Spinal cord (tissue), 10 donors: ENCODE measurements around the gene ACAT2. TPM values are rescaled to one million over a fixed set of nuclear protein-coding genes. Genes with fewer than 3 reads are reported as not detected.
"Not testable (repeated sequence)": the region's sequence is repeated elsewhere in the genome, so short reads cannot be mapped to it uniquely, and the experiment has no call there.

Experiments
- DNase-seq, 6 donors: peaks; one replicate each; pipeline versions ENCODE4 v3.0.0 to v3.0.0-alpha.2; 2013 to 2015; ENCODE audit warnings: low spot score in 6 of 6, low read depth in 4 of 6
- H3K27ac ChIP-seq: one replicate; pipeline ENCODE4 v1.5.1; 2013; ENCODE audit warnings: low read depth, low read length, control low read depth
- H3K27me3 ChIP-seq: one replicate; pipeline ENCODE4 v1.6.1; 2013; ENCODE audit warnings: low read length; ENCODE audit not compliant: control insufficient read depth, insufficient read depth
- H3K36me3 ChIP-seq: one replicate; pipeline ENCODE4 v1.6.1; 2013; ENCODE audit warnings: low read length; ENCODE audit not compliant: control insufficient read depth, insufficient read depth
- H3K4me1 ChIP-seq: one replicate; pipeline ENCODE4 v1.6.1; 2013; ENCODE audit warnings: low read length; ENCODE audit not compliant: control insufficient read depth, insufficient read depth
- H3K4me3 ChIP-seq: one replicate; pipeline ENCODE4 v1.5.1; 2013; ENCODE audit warnings: low read depth, low read length, control low read depth
- H3K9me3 ChIP-seq: one replicate; pipeline ENCODE4 v1.6.1; 2013; ENCODE audit warnings: low read length; ENCODE audit not compliant: control insufficient read depth, insufficient read depth
- WGBS: methylation state at CpG from one replicate; pipeline ENCODE4 v1.1.5; 2013; ENCODE audit warnings: missing lambda C conversion rate; ENCODE audit not compliant: insufficient coverage; 5-methylcytosine and 5-hydroxymethylcytosine counted together
- polyA plus RNA-seq, 2 donors: library from polyadenylated mRNA; unstranded; fragments of 120-200 nt; gene quantifications; one replicate each; pipeline ENCODE4 v1.2.1, GENCODE V29; 2013; ENCODE audit not compliant: insufficient read length in 2 of 2
- total RNA-seq, 2 donors: library from RNA; depleted of rRNA in 1 of 2; stranded (reverse); fragments of 120-200 nt in 1 of 2; fragments of >200 nt in 1 of 2; gene quantifications; one replicate each; pipeline versions ENCODE4 v1.2.3 to v1.2.4, GENCODE V29; 2013 to 2014
- donor health status: healthy.

ACAT2 gene
- total and polyA plus RNA-seq, 4 donors, result 69.6 to 136 (median 98.2) TPM

DNA sequence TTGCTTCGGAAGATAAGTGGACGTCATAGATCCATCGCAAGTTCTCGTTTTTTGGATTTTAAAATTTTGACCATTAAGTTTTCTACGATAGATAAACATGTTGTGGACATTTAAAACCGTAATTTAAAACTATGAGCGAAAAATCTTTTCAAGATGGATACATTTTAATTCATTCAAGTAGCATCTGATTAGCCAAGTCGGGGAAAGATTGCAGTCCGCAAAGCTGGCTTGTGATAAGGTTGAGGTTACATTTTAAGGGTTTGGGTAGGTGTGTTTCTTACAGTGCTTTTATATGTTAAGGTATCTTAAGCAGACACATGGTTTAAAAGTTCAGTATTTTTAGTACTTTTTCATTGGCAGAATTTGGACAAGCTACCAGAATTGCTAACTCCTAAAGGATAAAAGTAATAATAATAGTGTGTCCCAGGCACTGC lies 33.3 kb upstream of the ACAT2 start:
- WGBS, result 0% methylated on average over 4 of the region's 9 CpGs
- peak overlapping the region; percentile 96 for H3K27ac ChIP-seq
- DNase-seq, result peak in 2 of 6 donors; percentile 7 to 17

DNA sequence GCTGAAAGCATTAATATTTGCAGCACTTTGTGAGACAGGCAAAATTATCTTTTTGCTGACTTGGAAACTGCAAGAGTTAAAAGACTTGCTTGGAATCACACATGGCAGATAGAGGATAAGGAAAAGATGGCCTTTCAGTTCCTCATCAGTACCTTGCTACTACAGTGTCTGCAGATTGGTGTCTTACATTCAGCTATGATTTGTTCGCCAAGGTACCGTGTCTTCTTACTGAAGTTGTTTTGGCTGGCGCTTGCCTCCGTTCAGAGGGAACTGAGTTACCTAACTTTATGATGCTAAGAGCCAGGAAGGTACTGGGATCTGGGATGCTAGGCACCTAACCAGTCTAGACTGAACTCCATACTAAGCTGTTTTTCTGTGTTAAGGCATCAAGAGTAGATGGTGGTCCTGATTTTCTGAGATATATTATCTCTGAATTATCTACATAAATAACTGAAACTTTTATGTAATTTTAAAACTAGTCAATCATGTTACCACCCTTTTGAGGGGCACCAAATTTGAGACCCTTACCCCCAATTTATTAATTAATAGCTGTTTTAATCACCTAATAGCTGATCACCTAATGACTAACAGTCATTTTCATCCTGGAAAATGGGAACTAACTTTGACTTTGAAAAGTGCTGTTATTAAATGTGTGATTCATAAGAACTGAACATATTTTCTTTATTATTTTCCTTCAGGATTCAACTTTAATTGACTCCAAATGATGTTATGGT lies 32.1 kb upstream of the ACAT2 start:
- Histone ChIP-seq H3K9me3 (no peaks in the 10 kb centered on the region), H3K27ac (no peak overlapping the region), H3K4me1 (peaks cover 6% of the 10 kb centered on the region), H3K36me3 (peaks cover 4% of the 10 kb centered on the region), H3K27me3 (no peaks in the 10 kb centered on the region), H3K4me3 (no peak overlapping the region)
- peak in 2 of 6 donors; percentile 5 to 11 for DNase-seq
- WGBS, result no CpG with 5 or more reads among the region's 4 CpGs

More for the DNA sequence above, 33.3 kb upstream of the ACAT2 start:
- Histone ChIP-seq H3K9me3 (no peaks in the 10 kb centered on the region), H3K27me3 (no peaks in the 10 kb centered on the region), H3K36me3 (peaks cover 4% of the 10 kb centered on the region), H3K4me3 (peak overlapping the region; percentile 96), H3K4me1 (peaks cover 6% of the 10 kb centered on the region)

DNA sequence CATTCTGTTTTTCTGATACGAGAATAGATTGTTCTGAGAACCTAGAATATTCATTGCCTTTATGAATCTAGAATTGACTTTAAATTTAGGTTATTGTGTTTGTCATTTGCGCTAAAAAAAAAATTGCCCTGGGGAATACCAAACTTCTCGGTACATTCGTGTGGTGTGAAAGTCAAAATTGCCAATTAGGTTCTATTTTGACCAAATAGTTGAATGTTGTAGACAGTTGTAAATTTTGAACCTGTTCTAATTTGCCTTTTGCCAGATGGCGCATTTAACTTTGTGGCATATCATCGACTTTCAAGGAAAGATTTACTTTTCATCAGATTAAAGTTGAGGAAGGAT lies 31.5 kb upstream of the ACAT2 start:
- Histone ChIP-seq H3K4me3 (no peak overlapping the region), H3K4me1 (peaks cover 9% of the 10 kb centered on the region)
- whole genome bisulfite sequencing, result 74% methylated on average over 5 of the region's 6 CpGs

DNA sequence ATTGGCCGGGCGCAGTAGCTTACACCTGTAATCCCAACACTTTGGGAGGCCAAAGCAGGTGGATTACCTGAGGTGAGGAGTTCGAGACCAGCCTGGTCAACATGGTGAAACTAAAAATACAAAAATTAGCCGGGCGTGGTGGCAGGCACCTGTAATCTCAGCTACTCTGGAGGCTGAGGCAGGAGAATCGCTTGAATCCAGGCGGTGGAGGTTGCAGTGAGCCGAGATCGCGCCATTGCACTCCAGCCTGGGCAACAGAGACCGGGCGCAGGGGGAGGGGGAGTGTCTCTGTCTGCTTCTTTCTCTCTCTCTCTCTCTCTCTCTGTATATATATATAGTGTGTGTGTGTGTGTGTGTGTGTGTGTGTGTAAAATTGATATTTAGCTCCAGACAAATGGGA lies 29.3 kb upstream of the ACAT2 start:
- WGBS, result 94% methylated on average over 4 of the region's 12 CpGs
- DNase-seq, H3K27me3 ChIP-seq, H3K36me3 ChIP-seq, H3K27ac ChIP-seq, H3K9me3 ChIP-seq, H3K4me1 ChIP-seq, H3K4me3 ChIP-seq: not testable (repeated sequence)

More for the DNA sequence above, 31.5 kb upstream of the ACAT2 start:
- no peaks in the 10 kb centered on the region for H3K9me3 ChIP-seq
- no peak for DNase-seq
- no peak overlapping the region for H3K27ac ChIP-seq
- no peaks in the 10 kb centered on the region for H3K27me3 ChIP-seq
- H3K36me3 ChIP-seq, result peaks cover 6% of the 10 kb centered on the region

DNA sequence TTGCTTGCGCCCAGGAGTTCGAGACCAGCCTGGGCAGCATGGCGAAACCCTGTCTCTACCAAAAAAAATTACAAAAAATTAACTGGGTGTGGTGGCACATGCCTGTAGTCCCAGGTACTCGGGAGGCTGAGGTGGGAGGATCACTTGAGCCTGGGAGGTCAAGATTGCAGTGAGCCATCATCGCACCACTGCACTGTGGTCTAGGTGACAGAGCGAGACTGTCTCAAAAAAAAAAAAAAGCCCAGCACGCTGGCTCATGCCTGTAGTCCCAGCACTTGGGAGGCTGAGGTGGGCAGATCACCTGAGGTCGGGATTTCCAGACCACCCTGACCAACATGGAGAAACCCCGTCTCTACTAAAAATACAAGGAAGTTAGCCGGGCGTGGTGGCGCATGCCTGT lies 28.4 kb upstream of the ACAT2 start:
- 100% methylated on average over 3 of the region's 12 CpGs for WGBS
- H3K4me1 ChIP-seq, H3K36me3 ChIP-seq, H3K9me3 ChIP-seq, DNase-seq, H3K27ac ChIP-seq, H3K4me3 ChIP-seq, H3K27me3 ChIP-seq: not testable (repeated sequence)

DNA sequence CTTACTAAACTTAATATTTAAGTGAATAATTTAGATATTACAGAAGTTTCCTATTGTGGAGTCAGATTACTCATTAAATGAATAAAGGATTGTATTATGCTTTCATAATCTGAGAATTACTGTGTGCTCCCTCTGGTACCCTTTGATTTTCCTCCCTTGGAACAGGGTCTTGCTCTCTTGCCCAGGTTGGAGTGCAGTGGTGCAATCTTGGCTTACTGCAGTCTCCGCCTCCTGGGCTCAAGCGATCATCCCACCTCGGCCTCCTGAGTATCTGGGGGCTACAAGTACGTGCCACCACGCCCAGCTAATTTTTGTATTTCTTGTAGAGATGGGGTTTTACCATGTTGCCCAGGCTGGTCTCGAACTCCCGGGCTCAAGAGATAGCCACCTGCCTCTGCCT lies 24.9 kb upstream of the ACAT2 start:
- Histone ChIP-seq H3K9me3 (no peaks in the 10 kb centered on the region), H3K4me1 (peaks cover 3% of the 10 kb centered on the region), H3K27ac (no peak overlapping the region), H3K27me3 (no peaks in the 10 kb centered on the region), H3K36me3 (peaks cover 16% of the 10 kb centered on the region), H3K4me3 (no peak overlapping the region)
- 100% methylated on average over 2 of the region's 7 CpGs for WGBS
- no peak for DNase-seq

DNA sequence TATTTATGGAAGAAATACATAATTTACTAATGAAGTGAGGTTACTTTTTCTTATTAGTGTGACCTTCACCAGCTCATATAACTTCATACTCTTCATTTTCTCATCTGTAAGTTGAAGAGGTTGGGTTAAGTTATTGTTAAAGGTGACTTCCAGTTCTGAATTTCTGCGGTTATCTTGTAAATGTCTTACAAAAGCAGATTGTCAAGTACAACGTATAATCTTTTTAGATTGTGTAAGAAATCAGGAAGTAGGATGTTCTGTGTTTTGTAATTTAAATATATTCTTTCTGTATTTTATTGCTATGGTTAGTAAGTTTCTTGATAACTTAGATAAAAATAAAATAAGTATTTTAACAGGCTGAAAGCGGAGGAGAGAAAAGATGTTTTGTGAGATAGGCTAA lies 22.5 kb upstream of the ACAT2 start:
- no CpG with 5 or more reads among the region's 3 CpGs for WGBS
- H3K36me3 ChIP-seq, result peaks cover 23% of the 10 kb centered on the region
- DNase-seq, result no peak
- no peaks in the 10 kb centered on the region for H3K9me3 ChIP-seq
- no peaks in the 10 kb centered on the region for H3K27me3 ChIP-seq
- H3K4me3 ChIP-seq, result no peak overlapping the region
- H3K27ac ChIP-seq, result no peak overlapping the region
- peaks cover 3% of the 10 kb centered on the region for H3K4me1 ChIP-seq

DNA sequence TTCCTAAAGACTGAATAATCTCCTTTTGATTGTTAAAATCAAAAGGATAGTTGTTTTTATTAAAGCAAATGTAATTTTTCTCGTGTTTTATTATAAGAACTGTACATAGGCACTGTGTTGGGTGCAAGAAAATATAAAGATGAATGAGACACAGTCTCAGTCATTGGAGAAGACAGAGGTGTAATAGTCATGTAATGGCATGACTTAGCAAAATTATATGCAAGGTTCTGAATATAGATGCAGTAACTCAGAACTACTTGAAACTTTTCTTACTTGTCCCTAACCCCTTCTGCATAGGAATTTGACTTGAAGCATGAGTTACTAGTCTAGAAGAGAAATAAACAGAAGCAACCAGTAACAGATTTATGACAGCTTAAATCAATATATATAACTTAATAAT lies 19.7 kb upstream of the ACAT2 start:
- H3K27ac ChIP-seq, result no peak overlapping the region
- no peaks in the 10 kb centered on the region for H3K9me3 ChIP-seq
- no peak overlapping the region for H3K4me3 ChIP-seq
- H3K36me3 ChIP-seq, result peaks cover 27% of the 10 kb centered on the region
- no peak for DNase-seq
- H3K4me1 ChIP-seq, result no peaks in the 10 kb centered on the region
- WGBS, result 100% methylated on average over 1 of the region's 1 CpG
- H3K27me3 ChIP-seq, result no peaks in the 10 kb centered on the region

DNA sequence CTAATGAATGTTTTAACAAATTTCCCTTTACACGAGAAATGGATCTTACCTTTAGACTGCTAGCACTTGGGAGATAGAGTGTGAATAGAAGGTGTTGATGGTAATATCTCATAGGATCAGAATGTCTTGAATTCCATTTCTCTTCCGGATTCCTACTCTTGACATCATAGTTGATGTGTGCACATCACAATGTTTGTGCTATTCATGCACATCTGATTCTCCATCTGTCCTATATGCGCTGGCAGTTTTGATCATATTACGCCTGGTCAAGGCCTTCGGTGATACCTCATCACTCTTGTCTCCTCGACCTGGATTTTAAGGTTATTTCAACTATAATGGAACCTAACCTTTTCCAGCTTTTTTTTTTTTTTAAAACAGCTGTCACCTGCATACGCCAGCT lies 16.8 kb upstream of the ACAT2 start:
- Histone ChIP-seq H3K9me3 (no peaks in the 10 kb centered on the region), H3K36me3 (peaks cover 25% of the 10 kb centered on the region), H3K27me3 (no peaks in the 10 kb centered on the region), H3K4me1 (no peaks in the 10 kb centered on the region), H3K4me3 (no peak overlapping the region), H3K27ac (no peak overlapping the region)
- WGBS, result 100% methylated on average over 4 of the region's 7 CpGs
- no peak for DNase-seq

DNA sequence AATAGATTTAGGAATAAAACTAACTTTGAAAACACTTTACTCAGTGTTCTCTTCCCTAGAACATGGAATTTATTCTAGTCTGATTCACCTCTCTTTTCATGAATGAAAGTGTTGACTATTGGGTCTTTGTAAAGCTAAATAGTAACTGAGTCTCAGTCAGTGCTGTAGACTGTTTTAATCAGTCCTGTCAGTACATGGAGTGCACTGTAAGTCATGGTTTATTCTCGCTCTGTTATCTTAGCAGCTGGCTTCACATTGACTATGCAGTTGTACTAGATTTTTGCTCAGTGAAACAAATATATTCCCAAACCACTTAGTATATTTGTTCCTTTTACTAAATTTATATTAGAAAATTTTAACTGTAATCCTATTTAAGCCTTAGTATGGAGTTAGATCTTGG lies 15.1 kb upstream of the ACAT2 start:
- WGBS, result no CpG with 5 or more reads among the region's 1 CpG
- no peaks in the 10 kb centered on the region for H3K27me3 ChIP-seq
- no peak overlapping the region for H3K27ac ChIP-seq
- no peaks in the 10 kb centered on the region for H3K4me1 ChIP-seq
- peaks cover 17% of the 10 kb centered on the region for H3K36me3 ChIP-seq
- H3K9me3 ChIP-seq, result no peaks in the 10 kb centered on the region
- H3K4me3 ChIP-seq, result no peak overlapping the region
- no peak for DNase-seq
